ENCODE results near the gene CD40LG.

The CD40LG gene

DNA sequence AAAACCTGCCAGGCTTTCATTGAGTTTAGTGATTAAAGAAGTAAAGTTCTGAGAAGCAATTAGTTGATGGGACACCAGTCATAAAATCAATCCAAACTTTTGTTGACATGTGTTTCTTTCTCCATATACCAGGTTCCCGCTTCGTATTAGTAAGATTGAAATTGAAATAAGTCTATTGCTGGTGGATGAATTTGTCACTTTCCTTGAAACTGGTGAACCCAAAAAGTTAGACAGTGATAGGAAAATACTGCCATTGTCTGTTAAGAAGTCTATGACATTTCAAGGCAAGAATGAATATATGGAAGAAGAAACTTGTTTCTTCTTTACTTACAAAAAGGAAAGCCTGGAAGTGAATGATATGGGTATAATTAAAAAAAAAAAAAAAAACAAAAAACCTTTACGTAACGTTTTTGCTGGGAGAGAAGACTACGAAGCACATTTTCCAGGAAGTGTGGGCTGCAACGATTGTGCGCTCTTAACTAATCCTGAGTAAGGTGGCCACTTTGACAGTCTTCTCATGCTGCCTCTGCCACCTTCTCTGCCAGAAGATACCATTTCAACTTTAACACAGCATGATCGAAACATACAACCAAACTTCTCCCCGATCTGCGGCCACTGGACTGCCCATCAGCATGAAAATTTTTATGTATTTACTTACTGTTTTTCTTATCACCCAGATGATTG, at the start of gene CD40LG:
Gene CD40LG, plus strand, starts transcription at position 482 of the 684 bp plus-strand sequence. Its CDS starts 91 bp downstream, at position 573.
- no peak for TF ChIP-seq ZNF274 (IDR thresholded peaks at IDR 0.05; ENCODE audit: low read depth, low read length)
- no peak within 1 kb of the TSS for H3K4me3 ChIP-seq (ENCODE audit: low read length)

DNA sequence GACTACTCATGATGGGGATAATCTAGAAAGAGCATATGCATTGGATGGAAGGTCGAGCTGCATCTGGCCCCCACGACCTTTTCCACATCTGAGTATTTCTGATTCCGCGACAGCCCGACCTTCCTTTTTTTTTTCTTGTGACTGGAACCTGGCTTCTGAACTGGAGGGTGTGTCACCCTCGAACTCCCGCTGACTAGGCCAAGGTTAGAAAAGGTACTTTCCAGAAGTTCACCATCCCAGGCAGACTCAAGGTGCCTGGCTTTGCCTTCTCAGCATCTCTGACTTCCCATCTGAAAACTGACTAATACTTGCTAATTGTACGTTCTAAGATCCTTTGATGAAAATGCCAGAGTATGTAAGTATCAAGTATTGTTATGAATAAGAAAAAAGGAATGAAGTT, 49.3 kb upstream of the CD40LG start:
- TF ChIP-seq ZNF274 (IDR thresholded peaks at IDR 0.05; ENCODE audit: low read depth, low read length): no peak
- H3K4me3 ChIP-seq (ENCODE audit: low read length): no peak overlapping the region

DNA sequence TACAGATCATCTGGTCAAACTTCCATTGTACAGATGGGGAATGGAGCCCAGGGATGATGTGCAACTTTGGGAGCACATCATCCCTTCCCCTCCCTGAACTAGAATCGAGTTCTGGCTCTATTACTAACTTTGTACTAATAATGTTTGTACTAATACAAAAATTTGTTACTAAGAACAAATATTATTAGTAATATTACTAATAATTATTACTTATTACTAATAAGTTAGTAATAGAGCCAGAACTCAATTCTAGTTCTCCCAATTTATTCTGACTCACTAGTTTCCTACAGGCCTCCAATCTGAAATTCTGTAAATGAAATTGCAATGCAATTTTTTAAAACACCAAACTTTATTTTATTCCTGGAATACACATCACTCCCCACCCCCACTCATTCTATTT, 47.9 kb upstream of the CD40LG start:
- H3K4me3 ChIP-seq (ENCODE audit: low read length): no peak overlapping the region
- TF ChIP-seq ZNF274 (IDR thresholded peaks at IDR 0.05; ENCODE audit: low read depth, low read length): no peak

DNA sequence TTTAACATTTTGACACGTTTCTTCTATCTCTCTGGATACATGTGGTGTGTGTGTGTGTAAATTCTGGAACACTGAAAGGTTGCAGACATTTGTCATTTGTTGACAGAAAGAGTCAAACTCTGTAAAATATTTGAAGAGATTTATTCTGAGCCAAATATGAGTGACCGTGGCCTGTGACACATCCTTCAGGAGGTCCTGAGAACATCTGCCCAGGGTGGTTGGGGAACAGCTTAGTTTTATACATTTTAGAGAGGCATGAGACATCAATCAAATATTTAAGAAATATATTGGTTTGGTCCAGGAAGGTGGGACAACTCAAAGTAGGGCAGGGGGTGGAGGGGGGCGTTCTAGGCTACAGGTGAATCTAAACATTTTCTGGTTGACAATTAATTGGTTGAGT, 40.7 kb upstream of the CD40LG start:
- TF ChIP-seq ZNF274 (IDR thresholded peaks at IDR 0.05; ENCODE audit: low read depth, low read length): no peak
- no peak overlapping the region for H3K4me3 ChIP-seq (ENCODE audit: low read length)

DNA sequence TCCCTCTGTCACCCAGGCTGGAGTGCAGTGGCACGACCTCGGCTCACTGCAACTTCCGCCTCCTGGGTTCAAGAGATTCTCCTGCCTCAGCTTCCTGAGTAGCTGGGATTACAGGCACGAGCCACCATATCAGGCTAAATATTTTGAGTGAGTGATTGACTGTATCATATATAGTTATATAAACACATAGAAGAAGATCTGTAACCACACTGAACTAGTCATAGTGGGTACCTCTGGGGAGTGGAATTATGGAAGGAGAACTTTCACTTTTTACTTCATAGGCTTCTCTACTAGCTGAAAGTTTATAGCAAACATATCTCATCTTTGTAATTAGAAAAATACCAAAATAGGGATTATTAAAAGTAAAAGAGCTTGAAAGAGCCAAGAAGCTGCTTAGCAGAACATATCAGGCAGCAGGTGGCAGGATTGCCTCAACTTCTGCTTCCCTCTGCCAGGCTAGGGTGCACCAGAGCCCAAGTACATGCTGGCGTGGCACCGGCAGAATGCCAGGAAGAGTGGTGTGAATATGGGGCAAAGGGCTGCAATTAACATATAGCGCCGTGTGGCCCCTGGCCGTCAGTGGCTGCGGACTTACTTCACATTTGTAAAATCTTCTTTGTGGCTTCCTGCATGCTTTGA, 39.5 kb upstream of the CD40LG start:
- no peak overlapping the region for H3K4me3 ChIP-seq (ENCODE audit: low read length)
- TF ChIP-seq ZNF274 (IDR thresholded peaks at IDR 0.05; ENCODE audit: low read depth, low read length): no peak

DNA sequence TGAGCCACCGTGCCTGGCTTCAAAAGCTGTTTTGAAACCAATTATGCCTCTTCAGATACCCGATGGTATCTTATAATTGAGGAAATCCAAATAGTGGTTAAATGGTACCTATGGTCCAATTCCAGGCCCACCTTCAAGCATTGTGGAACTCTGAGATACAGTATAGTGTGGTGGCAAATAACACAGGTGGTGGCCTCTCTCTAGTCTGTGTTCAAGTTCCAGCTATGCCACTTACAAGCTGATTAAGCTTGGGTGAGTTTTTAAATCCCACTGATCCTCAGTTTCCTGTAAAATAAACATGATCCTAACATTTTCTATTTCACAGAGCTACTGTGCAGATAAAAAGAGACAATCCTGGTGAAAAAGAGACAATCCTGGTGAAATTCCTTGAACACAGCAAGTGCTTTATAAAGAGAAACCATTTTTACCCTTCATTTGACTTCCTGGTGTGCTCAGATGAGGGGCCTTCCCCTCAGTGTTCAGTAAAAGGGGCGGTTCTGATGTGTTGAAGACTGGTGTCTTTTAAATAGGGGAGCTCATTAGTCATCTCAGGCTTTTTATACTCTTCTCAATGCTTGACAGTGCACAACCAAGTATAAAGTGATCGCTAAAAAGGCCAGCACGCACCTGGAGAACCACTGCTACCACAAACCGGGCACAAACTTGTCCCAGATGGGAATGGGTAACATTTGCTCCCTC, 30.8 kb upstream of the CD40LG start:
- no peak overlapping the region for H3K4me3 ChIP-seq (ENCODE audit: low read length)
- TF ChIP-seq ZNF274 (IDR thresholded peaks at IDR 0.05; ENCODE audit: low read depth, low read length): no peak

DNA sequence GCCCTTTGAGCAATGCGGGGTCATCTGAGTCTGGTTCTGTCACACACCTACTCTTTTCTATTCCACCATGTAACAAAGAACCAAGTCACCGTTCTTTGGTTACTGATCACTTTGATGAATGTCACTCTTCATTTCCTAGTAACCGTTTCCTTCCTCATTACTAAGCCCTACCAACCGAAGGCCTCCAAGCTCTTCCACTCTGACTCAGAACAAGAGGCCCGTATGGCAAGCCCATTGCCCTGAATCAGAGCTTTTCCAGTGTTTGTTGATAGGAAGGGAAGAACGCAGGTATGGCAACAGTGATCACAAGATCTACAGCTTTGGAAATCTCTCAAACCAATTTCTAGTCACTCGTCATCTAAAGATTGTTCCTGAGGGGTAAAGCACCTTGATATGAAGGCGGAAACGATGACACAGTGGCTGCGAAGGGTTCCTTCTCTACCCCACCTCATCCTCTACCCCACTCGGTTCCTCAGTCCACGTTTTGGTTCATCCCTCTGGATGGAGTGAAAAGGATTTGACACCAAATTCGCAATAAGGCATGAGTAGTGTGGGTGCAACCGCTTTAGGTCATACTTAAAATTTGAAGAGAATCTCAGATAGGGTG, 28.0 kb upstream of the CD40LG start:
- no peak overlapping the region for H3K4me3 ChIP-seq (ENCODE audit: low read length)
- TF ChIP-seq ZNF274 (IDR thresholded peaks at IDR 0.05; ENCODE audit: low read depth, low read length): no peak

DNA sequence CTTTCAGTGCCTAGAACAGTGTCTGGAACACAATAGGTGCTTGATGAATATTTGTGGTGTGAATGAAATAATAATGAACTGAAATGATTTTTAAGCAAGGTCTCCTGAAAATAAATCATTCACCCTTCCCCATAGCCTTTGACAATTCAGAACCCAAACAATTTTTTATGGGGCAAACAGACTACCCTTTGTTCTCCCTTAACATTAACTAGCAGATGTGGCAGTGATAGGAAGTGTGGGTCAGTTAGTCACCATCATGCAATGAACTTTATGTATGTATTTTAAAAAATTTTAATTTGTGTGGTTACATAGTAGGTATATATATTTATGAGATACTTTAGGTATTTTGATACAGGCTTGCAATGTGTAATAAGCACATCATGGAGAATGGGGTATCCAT, 27.2 kb upstream of the CD40LG start:
- no peak overlapping the region for H3K4me3 ChIP-seq (ENCODE audit: low read length)
- no peak for TF ChIP-seq ZNF274 (IDR thresholded peaks at IDR 0.05; ENCODE audit: low read depth, low read length)

DNA sequence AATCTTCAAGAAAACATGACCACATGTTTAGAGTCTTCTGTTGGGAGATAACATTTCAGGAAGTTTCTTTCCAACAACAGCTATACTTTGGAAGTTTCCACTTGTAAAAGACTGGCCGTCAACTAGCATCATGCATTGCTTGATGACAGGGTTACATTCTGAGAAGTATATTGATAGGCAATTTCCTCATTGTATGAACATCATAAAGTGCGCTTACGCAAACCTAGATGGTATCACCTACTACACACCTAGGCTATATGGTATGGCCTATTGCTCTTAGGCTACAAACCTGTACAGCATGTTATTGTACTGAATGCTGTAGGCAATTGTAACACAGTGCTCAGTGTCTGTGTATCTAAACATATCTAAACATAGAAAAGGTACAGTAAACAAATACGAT, 25.4 kb upstream of the CD40LG start:
- H3K4me3 ChIP-seq (ENCODE audit: low read length): no peak overlapping the region
- no peak for TF ChIP-seq ZNF274 (IDR thresholded peaks at IDR 0.05; ENCODE audit: low read depth, low read length)

DNA sequence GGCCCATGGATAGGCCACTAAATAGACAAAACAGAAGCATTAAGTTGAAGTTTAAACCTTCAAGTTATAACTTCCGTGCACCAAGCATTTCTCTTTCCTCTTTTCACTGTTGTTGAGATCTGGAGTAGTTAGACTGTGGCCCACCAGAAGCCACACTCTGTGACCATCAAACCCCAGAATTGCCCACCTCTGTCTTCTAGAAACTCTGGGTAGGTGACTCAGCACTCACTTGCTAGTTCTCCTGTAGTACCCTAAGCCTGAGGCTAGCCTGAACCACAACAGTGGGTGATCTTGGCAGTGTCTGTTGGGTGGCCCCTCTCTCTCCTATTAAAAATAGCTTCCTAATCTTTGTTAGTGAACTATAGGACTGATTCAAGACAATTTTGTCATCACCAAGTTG, 24.6 kb upstream of the CD40LG start:
- no peak overlapping the region for H3K4me3 ChIP-seq (ENCODE audit: low read length)
- TF ChIP-seq ZNF274 (IDR thresholded peaks at IDR 0.05; ENCODE audit: low read depth, low read length): no peak

DNA sequence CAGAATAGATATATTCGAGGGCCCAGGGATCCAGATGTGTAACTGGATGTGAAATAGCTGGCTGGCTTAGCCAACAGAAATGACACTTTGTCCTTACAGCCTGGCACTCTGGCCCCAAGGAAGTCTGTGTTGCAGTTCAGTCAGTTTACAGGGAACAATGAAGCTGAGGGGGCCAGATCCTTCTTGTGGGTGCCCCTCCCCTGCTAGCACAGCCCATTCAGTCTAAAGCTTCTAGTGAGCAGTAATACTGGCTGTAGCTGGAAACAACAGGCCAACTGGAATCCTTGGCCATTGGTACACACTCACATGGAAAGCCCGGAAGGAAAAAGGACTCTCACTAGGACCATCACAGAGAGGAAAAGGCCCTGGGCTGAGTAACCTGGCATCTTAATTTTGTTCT, 22.7 kb upstream of the CD40LG start:
- no peak for TF ChIP-seq ZNF274 (IDR thresholded peaks at IDR 0.05; ENCODE audit: low read depth, low read length)
- H3K4me3 ChIP-seq (ENCODE audit: low read length): no peak overlapping the region

DNA sequence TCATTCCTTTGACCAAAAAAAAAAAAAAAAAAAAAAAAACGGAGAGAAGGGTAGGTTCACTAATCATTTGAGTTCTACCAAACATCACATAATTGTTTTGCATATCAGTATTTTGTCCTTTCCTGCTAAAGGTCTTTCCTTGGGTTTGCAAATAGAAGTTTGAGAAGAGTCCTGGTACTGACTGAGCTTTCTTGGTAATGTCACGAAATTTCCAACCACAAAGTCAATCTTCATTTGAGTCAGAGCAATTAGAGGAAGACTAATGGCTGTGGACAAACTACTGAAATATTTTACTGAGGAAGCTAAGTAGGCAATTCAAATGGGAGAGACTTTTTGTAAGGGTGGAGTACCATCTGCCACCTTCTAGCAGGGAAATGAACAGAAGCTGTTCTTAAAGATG, 21.7 kb upstream of the CD40LG start:
- no peak overlapping the region for H3K4me3 ChIP-seq (ENCODE audit: low read length)
- TF ChIP-seq ZNF274 (IDR thresholded peaks at IDR 0.05; ENCODE audit: low read depth, low read length): no peak

DNA sequence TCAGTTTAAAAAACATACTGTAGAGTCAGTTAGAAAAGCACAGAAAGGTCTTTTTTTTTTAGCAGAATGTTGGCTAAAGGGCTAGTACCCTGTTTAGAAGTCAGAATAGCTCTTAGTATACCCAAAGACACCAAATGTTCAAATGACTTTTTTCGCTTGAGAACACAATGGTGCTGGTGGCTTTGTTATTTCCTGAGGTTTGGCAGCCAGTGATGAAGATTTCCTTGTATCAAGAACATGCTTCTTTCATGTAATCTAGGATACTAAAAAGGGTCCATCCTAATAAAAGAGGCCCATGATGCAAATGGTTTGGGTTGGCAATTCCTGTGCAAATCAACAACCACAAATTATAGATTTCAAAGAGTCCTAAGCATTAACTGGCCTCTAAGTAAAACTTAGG, 21.1 kb upstream of the CD40LG start:
- no peak overlapping the region for H3K4me3 ChIP-seq (ENCODE audit: low read length)
- no peak for TF ChIP-seq ZNF274 (IDR thresholded peaks at IDR 0.05; ENCODE audit: low read depth, low read length)

DNA sequence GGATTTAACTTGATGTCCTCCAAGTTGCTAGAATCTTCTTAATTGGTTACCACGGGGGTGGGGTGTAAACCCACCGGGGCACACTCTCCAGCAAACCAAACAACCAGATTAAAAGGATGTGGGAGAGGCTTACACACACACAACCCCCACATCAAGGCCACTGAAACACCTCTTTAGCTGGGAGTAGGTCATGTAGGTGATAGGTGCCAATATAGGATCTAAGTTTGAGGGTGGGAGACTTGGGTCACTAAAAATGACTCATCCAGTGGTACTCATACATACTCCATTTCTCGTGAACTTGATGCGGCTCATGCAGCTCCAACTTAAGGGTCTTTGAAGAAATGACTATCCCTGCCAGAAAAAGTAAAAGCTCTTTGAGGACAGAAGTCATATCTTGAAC, 20.5 kb upstream of the CD40LG start:
- no peak overlapping the region for H3K4me3 ChIP-seq (ENCODE audit: low read length)
- no peak for TF ChIP-seq ZNF274 (IDR thresholded peaks at IDR 0.05; ENCODE audit: low read depth, low read length)

Data from GM08714 (cell line).